IPS-20b (cell line): ENCODE results near the gene ARF1.

Source experiments
- H3K27ac ChIP-seq: one replicate; pipeline ENCODE4 v1.5.1; 2013; ENCODE audit warnings: low read length
- H3K27me3 ChIP-seq: 2 replicates; pipeline ENCODE4 v1.6.1; 2013; ENCODE audit warnings: mild to moderate bottlenecking, low read length, inconsistent platforms; ENCODE audit not compliant: insufficient read depth
- H3K36me3 ChIP-seq: 2 replicates; pipeline ENCODE4 v1.6.1; 2013; ENCODE audit warnings: low read depth, mild to moderate bottlenecking, inconsistent platforms, low read length, moderate library complexity; ENCODE audit not compliant: insufficient read depth
- H3K4me1 ChIP-seq: 2 replicates; pipeline ENCODE4 v1.6.1; 2013; ENCODE audit warnings: mild to moderate bottlenecking, control low read depth, inconsistent platforms, low read length, moderate library complexity; ENCODE audit not compliant: insufficient read depth
- H3K4me3 ChIP-seq: 2 replicates; pipeline ENCODE4 v1.5.1; 2013; ENCODE audit warnings: mild to moderate bottlenecking, low read length, inconsistent platforms
- H3K9ac ChIP-seq: 2 replicates; pipeline ENCODE4 v1.6.1; 2013; ENCODE audit warnings: low read depth, mild to moderate bottlenecking, inconsistent platforms, low read length, moderate library complexity
- H3K9me3 ChIP-seq: 2 replicates; pipeline ENCODE4 v1.6.1; 2013; ENCODE audit warnings: mild to moderate bottlenecking, low read depth, low read length, inconsistent platforms; ENCODE audit not compliant: insufficient read depth

The ARF1 gene

GRCh38 chr1:228144193-228144992, 61.9 kb downstream of the ARF1 start:
- H3K27me3 ChIP-seq = no peaks in the 10 kb centered on the region
- no peak overlapping the region for H3K4me3 ChIP-seq
- H3K9me3 ChIP-seq = no peaks in the 10 kb centered on the region
- no peak overlapping the region for H3K27ac ChIP-seq
- H3K4me1 ChIP-seq = no peaks in the 10 kb centered on the region; the same call in 1 of the 2 replicates
- H3K9ac ChIP-seq = no peak overlapping the region
- no peaks in the 10 kb centered on the region for H3K36me3 ChIP-seq

- Histone ChIP-seq H3K36me3 (no peaks in the 10 kb centered on the region), H3K4me1 (no peaks in the 10 kb centered on the region; the same call in 1 of the 2 replicates), H3K27me3 (no peaks in the 10 kb centered on the region), H3K9ac (no peak overlapping the region), H3K4me3 (no peak overlapping the region), H3K27ac (no peak overlapping the region), H3K9me3 (no peaks in the 10 kb centered on the region)
Observed at GRCh38 chr1:228144993-228145343, 62.5 kb downstream of the ARF1 start.

GRCh38 chr1:228145463-228146416, 63.2 kb downstream of the ARF1 start:
- no peaks in the 10 kb centered on the region for H3K36me3 ChIP-seq
- H3K9ac ChIP-seq = no peak overlapping the region
- no peaks in the 10 kb centered on the region for H3K27me3 ChIP-seq
- H3K4me1 ChIP-seq = no peaks in the 10 kb centered on the region; the same call in 1 of the 2 replicates
- H3K9me3 ChIP-seq = no peaks in the 10 kb centered on the region
- no peak overlapping the region for H3K4me3 ChIP-seq
- no peak overlapping the region for H3K27ac ChIP-seq

- Histone ChIP-seq H3K9ac (no peak overlapping the region), H3K36me3 (no peaks in the 10 kb centered on the region), H3K27ac (no peak overlapping the region), H3K4me3 (no peak overlapping the region), H3K27me3 (no peaks in the 10 kb centered on the region), H3K9me3 (no peaks in the 10 kb centered on the region), H3K4me1 (no peaks in the 10 kb centered on the region)
Observed at GRCh38 chr1:228146417-228147150, 64.1 kb downstream of the ARF1 start.

GRCh38 chr1:228147151-228147693, 64.7 kb downstream of the ARF1 start:
- H3K9ac ChIP-seq = no peak overlapping the region
- H3K27me3 ChIP-seq = no peaks in the 10 kb centered on the region
- no peaks in the 10 kb centered on the region for H3K4me1 ChIP-seq
- H3K4me3 ChIP-seq = no peak overlapping the region
- H3K27ac ChIP-seq = no peak overlapping the region
- H3K9me3 ChIP-seq = no peaks in the 10 kb centered on the region
- no peaks in the 10 kb centered on the region for H3K36me3 ChIP-seq

GRCh38 chr1:228147768-228148167, 65.3 kb downstream of the ARF1 start:
- no peaks in the 10 kb centered on the region for H3K36me3 ChIP-seq
- no peak overlapping the region for H3K4me3 ChIP-seq
- no peak overlapping the region for H3K27ac ChIP-seq
- H3K9me3 ChIP-seq = no peaks in the 10 kb centered on the region
- no peaks in the 10 kb centered on the region for H3K27me3 ChIP-seq
- no peak overlapping the region for H3K9ac ChIP-seq
- H3K4me1 ChIP-seq = no peaks in the 10 kb centered on the region

- H3K36me3 ChIP-seq = no peaks in the 10 kb centered on the region
- H3K4me3 ChIP-seq = no peak overlapping the region
- no peaks in the 10 kb centered on the region for H3K9me3 ChIP-seq
- no peak overlapping the region for H3K27ac ChIP-seq
- no peaks in the 10 kb centered on the region for H3K4me1 ChIP-seq
- H3K9ac ChIP-seq = no peak overlapping the region
- H3K27me3 ChIP-seq = no peaks in the 10 kb centered on the region
Observed at GRCh38 chr1:228148196-228148861, 65.8 kb downstream of the ARF1 start.
